Stimulated activated CD4-positive, alpha-beta T cell treated with anti-CD3 and anti-CD28 coated beads, Interleukin-1b, Interleukin-23, amount 100 ng/mL, for 1 hour (primary cell): ENCODE measurements around the gene EXOC1L.

ENCODE experiments used
- DNase-seq, 2 donors: peaks; one replicate each; pipeline ENCODE4 v3.0.0-alpha.2; 2020; ENCODE audit warnings: low read depth in 2 of 2

The EXOC1L gene

GRCh38 chr4:55819634-55820033, at the start of gene EXOC1L:
TSS of gene EXOC1L (plus strand) at chr4:55819790. CDS start at chr4:55820027, 237 bp downstream.
- no peak for DNase-seq

- DNase-seq = no peak
Observed at GRCh38 chr4:55770662-55771061, 48.9 kb upstream of the EXOC1L start.

- DNase-seq = no peak
Observed at GRCh38 chr4:55781341-55781740, 38.2 kb upstream of the EXOC1L start.

GRCh38 chr4:55781812-55782211, 37.8 kb upstream of the EXOC1L start:
- DNase-seq = no peak

DNA sequence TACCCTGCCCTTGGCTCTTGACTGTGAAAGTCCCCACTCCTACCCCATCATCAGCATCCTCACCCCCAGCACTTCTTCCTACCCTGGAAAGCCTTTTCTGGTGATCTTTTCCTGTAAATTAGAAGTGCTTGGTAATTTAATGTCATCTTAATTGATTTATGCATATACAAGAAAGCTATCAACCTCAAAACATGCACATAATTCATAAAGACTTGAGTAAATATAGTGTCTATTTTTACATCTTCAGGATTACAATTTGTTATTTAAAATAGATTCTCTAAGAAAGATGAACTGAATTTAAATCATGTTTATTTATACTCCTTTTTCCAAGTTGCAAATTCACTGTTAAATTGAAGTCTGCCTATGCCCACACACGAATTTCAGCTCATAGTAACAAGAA, 36.0 kb upstream of the EXOC1L start:
- no peak for DNase-seq

GRCh38 chr4:55784747-55785146, 34.8 kb upstream of the EXOC1L start:
- DNase-seq = no peak

DNA sequence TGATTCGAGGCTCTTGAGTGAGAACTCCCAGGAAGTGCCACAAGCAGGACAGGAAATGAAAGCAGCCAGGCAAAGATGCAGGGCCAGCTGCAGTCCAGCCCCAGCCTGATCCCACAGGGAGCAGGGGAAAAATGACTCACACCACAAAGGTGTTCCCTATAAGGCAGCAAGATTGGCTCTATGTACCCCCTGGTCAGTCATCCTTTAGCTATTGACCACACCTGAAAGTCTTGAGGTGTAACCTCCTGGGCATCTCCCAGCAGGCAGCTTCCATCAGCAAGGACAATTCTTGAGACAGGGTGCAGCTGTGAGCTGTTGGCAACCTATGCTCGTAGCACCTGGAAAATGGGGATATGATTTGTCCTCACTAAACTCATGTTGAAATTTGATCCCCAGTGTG, 27.9 kb upstream of the EXOC1L start:
- DNase-seq = no peak

GRCh38 chr4:55793479-55793878, 26.1 kb upstream of the EXOC1L start:
- no peak for DNase-seq

DNA sequence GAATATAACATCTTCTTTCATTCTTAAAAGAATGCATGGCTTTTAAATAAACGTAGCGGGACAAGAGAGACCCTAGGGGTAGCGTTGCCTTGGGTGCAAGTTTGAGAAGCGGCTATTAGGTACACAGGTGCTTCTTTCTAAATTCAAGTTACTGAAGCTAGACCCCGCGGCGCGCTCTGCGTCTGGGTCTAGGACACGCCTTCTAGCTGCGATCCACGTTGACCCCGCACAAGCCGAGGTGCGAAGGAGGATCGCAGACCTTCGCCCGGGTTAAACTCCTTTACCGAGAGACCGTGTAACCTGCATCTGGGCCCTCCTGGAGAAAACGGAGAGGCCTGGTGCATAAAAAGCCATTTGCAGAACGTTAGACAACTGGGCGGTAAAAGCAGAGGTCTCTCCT, 25.5 kb upstream of the EXOC1L start:
- no peak for DNase-seq

DNA sequence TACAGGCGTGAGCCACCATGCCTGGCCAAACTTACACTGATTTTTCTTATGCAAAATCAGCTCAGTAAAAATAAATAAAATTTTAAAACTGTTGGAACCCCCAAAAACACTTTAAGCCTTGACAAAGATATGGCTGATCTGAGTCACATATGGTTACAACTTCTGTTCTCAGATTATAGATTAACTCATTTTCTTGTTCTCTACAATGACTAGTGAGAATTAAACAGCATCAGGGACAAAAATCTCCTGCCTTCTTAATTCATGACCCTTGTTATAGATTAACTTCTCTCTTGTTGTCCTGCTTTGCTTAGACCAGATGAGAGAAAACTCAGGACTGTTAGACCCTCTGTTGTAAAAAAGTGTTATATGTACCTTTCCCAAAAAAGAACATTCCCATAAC, 24.2 kb upstream of the EXOC1L start:
- no peak for DNase-seq

GRCh38 chr4:55801498-55801897, 18.1 kb upstream of the EXOC1L start:
- no peak for DNase-seq

DNA sequence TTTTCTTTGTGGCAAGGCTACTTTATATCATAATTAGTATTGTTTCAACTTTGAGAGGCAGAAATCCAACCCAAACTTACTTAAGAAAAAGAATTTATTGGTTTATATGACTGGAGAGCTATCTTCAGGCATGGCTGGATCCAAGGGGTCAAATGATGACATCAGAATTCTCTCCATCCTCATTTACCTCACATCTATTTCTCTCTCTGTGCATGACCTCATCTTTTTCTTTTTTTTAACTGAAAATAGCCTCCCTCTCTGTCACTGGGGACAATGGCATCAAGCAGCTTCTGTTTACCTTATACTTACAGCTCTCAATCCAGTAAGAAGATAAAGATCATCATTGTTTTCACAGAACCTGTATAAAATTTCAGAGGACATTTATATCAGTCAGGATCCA, 12.0 kb upstream of the EXOC1L start:
- DNase-seq = no peak

DNA sequence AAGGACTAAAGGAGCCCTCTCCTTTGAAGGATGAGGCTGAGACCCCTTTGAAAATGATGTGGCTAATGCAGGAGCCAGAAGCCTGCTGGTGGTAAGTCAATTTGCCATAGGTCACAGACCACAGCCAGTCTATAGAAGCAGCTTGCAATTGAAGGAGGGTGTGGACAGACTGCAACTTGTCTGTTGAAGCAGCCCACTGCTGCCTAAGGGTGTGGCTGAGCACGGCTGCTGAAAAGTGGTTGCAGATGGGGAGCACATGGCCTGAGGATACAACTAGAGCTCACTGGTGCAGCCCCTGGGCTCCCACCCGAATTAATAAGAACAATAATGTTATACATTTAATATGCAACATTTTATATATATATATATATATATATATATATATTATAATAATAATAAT, 11.4 kb upstream of the EXOC1L start:
- DNase-seq = no peak

- DNase-seq = no peak
Observed at GRCh38 chr4:55808632-55809031, 11.0 kb upstream of the EXOC1L start.

DNA sequence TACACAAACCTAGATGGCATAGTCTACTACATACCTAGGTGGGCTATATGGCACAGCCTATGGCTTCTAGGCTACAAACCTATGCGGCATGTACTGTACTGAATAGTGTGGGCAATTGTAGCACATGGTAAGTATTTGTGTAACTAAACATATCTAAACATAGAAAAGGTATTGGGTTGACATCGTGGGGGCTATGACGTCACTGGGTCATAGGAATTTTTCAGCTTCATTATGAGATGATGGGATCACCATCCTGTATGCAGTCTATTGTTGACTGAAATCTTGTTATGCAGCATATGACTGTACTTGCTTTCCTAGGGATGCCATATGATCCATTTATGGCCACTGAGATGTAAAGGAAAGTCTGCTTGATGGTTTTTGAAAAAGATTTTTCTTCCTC, 1.9 kb upstream of the EXOC1L start:
- DNase-seq = no peak

DNA sequence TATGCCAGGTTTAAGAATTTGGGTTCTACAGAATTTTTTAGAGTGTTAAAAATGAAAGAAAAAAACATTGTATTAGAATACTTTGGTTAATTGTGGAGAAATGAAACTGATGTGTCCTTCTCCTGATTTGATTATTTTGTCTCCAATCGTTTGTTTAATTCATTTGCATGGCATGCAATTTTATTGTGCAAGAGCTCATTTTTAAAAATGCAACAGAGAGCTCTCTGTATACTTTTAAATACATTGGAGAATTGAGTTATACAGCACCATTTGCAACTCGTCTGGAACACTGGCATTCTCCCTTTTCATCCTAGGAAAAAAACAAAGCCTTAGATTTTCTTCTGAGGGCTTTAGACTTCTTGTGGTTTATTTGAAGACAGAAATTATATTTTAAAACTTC, 689 bp downstream of the EXOC1L start:
- no peak for DNase-seq

- no peak for DNase-seq
Observed at GRCh38 chr4:55822329-55822728, 2.7 kb downstream of the EXOC1L start.

GRCh38 chr4:55824865-55825264, 5.3 kb downstream of the EXOC1L start:
- DNase-seq = no peak

GRCh38 chr4:55826986-55827385, 7.4 kb downstream of the EXOC1L start:
- DNase-seq = no peak

- no peak for DNase-seq
Observed at GRCh38 chr4:55827582-55827981, 8.0 kb downstream of the EXOC1L start.

GRCh38 chr4:55830048-55830447, 10.5 kb downstream of the EXOC1L start:
- DNase-seq = no peak

DNA sequence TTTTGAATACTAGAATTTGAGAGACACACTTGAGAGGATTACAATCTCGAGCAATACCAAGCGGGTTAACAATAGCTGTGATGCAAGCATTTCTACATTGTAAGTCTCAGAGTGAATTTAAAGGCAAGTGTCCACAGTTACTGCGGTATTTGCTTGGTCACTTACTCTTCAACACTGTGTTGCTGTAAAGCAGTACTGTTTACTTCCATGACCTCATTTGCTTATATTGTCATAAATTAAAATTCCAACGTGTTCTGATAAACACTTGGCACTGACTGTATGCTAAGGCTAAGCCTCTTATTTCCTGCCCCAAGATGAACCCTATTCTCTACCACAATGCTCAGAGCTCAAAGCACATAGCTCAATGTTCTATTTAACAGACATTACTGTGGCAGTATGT, 11.1 kb downstream of the EXOC1L start:
- no peak for DNase-seq

DNA sequence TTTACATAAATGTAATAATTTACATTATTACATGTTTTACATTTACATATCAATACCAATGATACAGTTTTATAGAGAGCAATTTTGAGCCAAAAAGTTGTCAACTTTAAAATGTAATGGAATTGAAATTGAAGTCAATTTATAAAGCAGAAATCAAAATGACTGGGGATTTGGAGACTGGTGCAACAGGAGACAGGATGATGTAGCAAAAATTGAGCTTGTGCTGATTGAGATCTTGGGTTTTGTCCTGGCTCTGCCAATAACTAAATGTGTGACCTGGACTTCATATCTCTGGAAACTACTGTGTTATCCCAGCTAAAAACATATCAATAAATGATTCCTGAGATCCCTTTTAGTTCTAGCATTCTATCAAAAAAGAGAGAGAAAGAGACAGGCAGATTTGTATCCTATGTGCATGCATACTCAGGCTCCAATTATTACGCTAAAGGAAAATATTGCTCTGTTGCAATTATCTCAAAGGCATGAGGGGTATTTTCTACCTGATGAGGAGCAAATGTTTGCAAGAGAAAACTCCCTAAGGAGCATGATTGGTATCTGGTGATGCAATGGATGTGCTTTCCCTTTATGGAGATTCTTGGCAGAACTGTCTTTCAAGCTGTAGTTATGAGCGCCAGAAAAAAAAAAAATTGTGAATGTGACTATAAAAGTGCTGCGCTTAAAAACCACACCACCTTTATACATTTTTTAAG, 14.7 kb downstream of the EXOC1L start:
- DNase-seq = no peak

DNA sequence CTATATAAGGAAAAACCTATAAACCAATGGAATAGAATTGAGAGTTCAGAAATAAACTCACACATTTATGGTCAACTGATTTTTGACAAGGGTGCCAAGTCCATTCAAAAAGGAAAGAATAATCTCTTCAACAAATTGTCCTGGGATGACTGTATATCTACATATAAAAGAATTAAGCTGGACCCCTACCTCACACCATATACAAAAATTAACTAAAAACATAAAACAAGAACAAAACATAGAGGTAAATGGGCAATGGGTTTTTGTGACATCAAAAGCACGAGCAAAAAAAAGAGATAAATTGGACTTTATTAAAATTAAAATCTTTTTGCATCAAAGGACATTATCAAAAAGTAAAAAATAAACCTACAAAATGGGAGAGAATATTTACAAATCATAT, 18.3 kb downstream of the EXOC1L start:
- no peak for DNase-seq
